Measurements from ENCODE around the gene FBXL19. TPM values are rescaled to one million over a fixed set of nuclear protein-coding genes. Genes with fewer than 3 reads are reported as not detected.
A peak's percentile ranks its signal among the peaks of the same experiment; 100 is the strongest.

Gene FBXL19
- total RNA-seq, 1 donor from 2014 or later: 19.2 TPM

DNA sequence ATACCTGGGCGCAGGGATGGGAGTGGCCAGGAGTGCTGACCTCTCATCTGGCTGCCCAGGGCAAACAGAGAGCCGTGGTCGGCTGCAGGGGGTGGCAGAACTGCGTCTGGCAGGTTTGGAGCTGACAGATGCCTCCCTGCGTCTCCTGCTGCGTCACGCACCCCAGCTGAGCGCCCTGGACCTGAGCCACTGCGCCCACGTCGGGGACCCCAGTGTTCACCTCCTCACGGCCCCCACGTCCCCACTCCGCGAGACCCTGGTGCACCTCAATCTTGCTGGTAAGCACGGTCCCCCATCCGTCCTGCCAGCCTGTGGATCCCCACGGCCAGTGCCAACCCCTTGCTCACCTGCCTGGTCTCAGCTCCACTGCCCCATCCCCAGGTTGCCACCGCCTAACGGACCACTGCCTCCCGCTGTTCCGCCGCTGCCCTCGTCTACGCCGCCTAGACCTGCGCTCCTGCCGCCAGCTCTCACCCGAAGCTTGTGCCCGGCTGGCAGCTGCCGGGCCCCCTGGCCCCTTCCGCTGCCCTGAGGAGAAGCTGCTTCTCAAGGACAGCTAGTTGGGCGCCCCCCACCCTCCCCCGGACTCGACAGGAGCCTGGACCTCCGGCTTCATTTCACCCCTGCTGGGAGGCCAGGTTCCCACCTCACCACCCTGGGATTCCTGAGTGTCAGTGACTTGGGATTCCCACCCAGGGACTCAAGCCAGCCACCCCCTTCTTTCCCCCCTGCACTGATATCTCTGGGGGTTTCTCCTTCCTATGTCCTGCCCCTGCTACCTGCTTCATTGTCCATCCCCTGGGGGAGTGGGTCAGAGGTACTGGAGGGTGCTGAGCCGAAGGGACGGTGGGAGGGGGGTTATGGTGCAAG, 23.5 kb downstream of the FBXL19 start:
- ATAC-seq: no peak

DNA sequence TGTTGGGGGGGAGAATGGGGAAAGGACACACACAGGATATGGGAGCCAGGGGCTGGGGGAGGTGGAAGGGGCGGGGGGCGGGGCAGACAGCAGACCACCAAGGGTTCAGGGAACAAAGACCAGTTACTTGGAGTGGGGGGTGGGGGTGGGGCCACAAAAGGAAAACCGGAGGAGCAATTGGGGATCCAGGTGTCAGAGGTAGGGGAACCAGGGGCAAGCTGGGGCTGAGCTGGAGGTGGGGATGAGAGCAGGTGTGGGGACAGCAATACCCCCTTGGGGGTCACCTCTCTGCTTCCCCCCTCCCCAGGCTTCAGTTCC, 24.1 kb downstream of the FBXL19 start:
- ATAC-seq: no peak

DNA sequence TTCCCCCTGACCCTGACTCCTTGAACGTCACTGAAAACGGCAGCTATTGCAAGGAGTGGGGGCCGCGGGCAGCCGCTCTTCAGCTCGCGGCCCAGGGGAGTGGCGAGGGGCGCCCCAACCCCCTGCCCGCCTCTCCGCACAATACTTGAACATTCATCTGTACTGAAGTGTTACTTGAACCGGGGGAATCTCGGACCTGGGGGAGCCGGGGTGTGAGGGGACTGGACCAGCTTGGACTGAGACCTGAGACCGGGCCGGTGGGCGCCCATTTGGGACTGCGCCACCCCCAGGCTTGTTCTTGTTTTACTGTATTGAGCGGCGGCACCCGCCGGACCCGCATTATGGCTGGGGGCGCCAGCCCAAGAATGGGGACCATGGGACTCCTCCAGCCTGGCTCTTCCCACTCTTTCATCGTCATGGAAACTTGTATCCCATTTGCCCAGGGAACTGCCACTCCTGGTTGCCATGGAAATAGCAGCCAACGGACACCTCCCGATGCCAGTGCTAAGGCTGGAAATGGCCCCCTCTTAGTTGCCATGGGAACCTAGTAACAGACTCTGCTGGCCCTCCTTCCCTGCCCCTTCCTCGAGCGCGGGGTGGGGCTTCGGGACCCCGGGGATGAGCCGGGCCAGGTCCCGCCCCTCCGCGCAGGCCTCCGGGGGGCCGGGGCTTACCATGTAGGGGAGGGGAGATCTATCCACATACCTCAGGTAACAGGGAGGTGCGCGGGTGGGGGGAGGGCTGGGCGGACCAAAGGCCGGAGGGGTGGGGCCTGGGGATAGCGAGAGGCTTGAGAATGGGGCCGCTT, 24.7 kb downstream of the FBXL19 start:
- ATAC-seq: peak; percentile 31

DNA sequence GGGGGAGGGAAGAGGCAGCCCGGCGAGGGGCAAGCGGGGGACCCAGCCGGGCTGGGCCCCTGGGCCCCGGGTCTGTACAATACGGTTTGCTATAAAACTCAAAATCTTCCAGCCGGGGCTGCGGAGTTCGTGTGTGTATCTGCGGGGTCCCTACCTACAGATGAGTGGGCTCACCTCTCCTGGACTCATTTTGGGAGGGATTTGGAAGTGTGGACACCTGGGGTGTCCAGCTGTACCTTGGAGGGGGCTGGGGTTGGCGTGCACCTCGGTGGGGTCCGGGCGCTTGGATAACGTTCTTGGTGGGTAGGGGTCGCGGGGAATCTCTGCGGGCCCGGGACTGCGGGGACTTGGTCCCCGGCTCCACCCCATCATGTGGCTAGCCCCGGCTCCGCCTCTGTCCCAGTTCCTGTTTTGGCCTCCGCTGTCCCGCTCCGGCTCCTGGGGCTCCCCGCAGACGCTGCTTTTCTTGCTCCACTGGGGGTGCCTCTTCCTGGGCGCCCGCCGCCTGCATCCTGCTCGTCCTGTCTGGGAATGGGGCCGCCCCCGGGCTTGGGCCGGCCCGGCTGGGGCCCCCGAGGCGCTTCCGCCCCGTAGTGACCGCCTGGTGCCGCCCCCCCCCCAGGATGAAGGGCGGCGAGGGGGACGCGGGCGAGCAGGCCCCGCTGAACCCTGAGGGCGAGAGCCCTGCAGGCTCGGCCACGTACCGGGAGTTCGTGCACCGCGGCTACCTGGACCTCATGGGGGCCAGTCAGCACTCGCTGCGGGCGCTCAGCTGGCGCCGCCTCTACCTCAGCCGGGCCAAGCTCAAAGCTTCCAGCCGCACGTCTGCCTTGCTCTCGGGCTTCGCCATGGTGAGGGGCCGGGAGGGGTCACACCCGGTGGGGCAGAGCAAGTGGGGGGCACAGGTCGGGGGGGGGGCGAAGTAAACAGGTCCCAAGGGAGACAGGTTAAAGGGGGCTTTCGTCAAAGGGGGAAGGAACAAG, 25.6 kb downstream of the FBXL19 start, which contains the start of gene ORAI3:
Gene ORAI3 (plus strand): TSS at position 402 of the 983 bp plus-strand sequence. CDS start 222 bp downstream, at position 624.
- ATAC-seq: peak; percentile 56

DNA sequence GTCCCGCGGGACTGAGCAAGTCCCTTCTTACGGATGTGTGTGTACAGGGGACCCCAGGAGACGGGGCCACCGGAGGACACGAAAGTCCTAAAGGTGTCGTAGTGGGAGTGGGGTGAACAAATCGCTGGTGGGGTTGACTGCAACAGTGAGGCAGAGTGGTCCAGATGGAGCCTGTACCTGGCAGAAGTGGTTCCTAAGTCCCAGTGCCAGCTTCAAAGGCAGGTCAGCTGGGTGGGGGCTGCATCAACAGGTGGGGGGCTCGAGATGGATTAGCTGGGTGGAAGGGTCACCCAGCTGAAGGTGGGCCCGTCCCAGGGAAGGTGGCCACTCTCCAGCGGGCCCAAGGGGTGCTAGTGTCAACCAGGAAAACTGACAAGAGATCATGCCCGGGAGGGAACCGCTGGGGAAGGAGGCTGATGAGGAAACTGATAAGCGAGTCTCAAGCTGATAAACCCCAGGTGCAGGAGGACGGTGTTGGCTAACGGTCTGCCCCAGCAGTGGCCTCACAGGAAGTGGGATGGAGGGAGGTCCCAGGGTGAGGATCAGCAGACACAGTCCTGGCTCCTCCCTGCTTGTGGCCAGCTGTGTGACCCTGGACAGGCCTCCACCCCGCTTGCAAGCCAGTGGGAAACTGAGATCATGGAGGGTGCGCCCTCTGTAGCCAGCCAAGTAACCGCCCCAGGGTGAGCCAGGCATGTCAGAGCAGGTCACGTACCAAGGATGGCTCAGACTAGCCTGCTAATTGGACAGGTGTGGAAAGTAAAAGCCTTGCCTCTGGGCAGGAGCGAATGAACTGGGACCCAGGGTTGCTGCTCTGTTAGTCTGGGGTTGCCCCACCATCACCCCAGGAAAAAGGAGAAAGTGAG, 26.5 kb downstream of the FBXL19 start:
- peak; percentile 86 for ATAC-seq

DNA sequence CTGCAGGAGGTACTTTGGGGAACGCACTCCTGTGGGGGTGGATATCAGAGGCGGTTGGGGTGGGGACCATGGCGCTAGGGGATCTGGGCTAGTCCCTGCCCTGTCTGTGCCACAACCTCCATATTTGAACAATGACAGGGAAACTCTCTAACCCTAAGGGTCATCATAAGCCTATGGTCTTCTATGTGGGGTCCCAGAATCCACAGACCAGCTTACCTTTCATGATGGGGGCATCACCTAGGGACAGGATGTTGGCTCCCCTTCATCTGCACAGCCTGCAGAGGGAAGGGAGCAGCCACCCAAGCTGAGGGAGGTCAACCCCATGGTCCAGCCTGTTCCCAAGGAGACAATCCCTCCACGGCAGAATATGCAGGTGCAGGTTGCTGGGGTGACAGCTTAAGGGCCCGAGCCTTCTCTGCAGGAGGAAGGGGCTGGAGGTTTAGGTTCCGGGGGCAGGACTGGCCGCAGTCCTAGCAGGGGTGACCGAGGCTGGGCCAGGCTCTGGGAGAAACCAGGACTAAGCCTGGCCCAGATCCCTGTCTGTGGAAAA, 27.2 kb downstream of the FBXL19 start:
- ATAC-seq: no peak

DNA sequence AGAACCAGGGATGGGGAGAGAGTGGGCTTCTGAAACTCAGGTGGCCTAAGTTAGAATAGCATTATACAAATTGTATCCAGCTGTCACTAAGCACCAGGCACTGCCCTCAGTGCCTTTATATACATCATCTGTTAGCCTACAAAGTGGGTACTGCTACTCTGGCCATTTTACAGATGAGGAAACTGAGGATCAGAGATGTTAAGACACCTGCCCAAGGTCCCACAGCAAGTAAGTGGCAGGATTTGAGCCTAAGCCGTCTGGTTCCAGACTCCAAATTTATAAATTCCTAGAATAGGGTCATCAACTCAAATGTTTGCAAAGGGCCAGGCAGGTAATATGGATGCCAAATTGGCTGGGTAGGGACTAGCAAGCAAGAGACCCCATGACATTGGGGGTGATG, 27.8 kb downstream of the FBXL19 start:
- no peak for ATAC-seq

DNA sequence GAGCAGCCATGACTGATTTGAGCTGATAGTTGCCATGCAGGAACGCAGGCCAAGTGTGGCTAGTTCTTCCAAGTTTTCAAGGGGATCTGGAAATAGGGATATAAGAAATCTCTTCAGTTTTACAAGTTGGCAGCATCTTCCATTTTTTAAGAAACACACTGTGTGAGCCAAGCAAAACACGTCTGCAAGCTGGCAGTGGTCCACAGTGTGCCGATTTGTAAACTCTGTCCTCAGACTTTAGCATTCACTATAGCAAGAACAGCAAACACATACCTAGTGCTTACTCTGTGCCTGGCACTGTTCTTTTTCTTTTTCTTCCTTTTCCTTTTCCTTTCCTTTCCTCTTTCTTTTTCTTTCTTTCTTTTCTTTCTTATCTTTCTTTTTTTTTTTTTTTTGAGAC, 28.4 kb downstream of the FBXL19 start:
- no peak for ATAC-seq

DNA sequence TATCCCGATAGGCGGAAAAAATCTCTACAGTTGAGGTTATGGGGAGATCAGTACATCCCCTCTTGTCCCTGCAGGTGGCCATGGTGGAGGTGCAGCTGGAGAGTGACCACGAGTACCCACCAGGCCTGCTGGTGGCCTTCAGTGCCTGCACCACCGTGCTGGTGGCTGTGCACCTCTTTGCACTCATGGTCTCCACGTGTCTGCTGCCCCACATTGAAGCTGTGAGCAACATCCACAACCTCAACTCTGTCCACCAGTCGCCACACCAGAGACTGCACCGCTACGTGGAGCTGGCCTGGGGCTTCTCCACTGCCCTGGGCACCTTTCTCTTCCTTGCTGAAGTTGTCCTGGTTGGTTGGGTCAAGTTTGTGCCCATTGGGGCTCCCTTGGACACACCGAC, 29.7 kb downstream of the FBXL19 start:
- ATAC-seq: no peak

DNA sequence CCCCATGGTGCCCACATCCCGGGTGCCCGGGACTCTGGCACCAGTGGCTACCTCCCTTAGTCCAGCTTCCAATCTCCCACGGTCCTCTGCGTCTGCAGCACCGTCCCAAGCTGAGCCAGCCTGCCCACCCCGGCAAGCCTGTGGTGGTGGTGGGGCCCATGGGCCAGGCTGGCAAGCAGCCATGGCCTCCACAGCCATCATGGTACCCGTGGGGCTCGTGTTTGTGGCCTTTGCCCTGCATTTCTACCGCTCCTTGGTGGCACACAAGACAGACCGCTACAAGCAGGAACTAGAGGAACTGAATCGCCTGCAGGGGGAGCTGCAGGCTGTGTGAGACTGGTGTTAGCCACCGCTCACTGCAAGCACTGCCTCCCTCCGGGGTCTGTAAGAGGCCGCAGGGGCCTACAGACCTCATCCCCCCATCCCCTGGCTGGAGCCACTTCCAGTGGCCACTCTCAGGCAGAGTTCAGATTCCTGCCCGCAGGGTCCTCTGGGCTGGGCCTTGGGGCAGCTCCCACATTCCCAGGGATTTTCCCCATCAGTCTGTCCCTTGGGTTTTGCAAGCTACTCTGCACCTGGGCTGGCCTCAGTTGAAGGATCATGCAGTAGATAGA, 30.2 kb downstream of the FBXL19 start:
- ATAC-seq: no peak

DNA sequence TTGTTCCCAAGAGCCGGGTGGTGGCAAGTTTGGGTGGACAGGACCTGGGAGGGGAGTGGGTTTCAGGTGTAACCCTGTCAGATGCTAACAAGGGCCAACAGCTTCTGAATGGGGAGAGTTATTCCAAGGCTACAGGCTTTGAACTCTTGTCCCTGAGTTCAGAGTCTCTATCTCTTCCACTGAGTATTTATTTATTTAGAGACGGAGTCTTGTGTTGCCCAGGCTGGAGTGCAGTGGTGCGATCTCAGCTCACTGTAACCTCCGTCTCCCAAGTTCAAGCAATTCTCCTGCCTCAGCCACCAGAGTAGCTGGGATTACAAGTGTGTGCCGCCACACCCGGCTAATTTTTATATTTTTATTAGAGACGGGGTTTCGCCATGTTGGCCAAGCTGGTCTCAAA, 31.6 kb downstream of the FBXL19 start:
- ATAC-seq: no peak

DNA sequence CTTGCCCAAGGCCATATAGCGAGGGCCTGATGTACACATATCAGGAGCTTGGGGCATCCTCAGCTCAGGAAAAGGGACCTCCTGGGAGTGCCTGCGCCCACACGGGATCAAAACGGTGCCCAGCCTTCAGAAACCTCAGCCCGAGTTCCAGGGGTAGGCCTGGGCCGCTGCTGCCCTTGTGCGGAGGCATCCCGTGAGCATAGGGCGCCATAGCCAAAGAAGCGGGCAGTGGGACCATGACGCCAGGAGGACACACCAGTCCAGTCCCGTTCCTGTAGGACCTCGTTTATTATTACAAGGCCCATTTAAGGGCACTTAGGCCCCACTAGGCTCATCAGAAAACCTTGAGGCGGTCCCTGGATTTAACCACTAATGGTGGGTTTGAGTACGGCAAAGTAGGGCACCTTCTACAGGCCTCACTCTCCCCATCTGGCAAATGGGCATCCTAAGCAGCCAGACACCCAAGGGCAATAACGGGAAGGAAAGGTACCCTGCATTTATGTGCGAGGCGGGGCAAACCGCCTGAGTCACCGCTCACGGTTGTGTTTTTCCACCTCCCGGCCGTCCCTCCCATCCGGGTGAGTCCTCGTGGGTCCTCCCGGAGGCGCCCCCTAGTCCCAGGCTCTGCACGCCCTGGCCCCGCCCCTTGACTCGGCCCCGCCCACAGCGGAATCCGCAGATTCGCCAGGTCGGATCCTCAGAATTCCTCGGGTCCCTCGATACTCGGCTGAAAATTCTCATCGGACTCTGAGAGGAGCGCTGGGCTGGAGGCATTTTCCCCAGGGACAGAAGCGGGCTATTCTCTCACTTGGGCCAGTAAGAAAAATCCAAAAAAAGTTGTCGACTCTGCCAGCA, 33.5 kb downstream of the FBXL19 start:
- peak; percentile 78 for ATAC-seq

DNA sequence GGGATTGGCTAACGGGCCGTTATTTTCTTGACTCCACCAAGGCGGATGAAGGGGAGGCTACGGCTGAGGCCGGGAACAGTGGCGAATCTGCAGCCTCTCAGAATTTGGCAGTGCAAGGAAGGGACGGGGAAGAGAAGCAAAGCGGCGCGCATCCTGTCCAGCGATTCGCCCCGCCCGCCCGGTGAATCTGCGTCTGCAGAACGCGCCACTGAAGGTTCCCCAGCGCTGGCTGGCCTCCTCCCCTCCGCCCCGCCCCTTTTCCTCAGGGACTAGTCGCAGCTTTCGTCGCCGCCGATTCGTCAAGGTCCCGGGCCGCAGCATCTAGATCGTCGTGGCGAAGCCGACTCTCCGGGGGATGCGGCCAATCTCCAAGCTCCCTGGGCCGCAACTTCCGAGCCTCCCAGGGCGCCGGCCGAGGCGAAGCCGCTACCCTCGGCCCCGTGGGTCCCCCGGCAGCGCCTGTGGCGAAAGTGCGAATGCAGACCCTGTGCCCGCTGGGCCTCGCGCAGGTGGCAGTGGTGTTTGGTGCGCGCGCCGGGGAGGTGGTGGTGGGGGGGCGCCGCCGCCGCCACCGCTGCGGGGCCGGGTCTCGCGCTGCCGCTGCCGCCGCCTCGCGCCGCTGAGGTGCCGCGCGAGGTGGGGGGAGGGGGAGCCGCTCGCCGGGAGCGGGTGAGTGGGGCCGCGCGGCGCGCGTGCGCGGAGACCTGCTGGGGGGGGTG, 34.2 kb downstream of the FBXL19 start, which contains the start of gene SETD1A:
Gene SETD1A (plus strand): TSS at position 299 of the 719 bp plus-strand sequence. CDS start 978 bp downstream, outside the sequence.
- peak; percentile 87 for ATAC-seq

DNA sequence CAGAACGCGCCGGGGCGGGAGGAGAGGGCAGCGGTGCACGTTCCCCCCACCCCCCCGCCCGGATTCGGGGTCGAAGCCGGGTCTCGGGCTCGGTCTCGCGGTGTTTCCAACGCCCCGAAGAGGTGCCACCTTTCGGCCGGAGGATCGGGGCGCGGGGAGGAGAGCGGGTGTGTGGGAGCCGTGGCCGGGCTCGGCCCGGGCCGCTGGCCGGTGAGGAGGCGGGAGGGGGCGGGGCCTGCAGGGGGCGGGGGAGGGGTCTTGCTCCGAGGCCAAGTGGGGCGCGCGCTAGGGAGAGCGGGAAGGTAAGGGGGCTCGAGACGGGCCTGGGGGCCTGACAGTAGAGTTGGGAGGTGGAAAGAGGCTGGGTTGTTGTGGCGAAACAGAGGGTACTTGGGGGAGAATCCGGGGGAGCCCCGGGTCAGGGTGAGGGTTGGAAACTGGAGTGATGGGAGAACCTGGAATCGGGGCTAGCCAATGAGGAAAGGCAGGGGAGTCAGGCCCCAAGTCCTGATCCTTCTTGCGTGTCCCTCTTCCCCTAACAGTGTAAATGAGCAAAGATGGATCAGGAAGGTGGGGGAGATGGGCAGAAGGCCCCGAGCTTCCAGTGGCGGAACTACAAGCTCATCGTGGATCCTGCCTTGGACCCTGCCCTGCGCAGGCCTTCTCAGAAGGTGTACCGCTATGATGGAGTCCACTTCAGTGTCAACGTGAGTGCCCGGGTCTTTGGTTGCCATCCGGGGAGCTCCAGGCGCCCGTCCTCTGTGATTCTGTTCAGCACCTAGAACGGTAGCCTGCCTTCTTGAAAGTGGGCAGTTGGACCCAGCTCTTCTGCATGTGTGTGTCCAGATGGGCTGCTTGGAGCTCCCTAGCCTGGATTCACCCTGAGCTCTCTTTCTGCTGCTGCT, 35.1 kb downstream of the FBXL19 start:
- no peak for ATAC-seq

DNA sequence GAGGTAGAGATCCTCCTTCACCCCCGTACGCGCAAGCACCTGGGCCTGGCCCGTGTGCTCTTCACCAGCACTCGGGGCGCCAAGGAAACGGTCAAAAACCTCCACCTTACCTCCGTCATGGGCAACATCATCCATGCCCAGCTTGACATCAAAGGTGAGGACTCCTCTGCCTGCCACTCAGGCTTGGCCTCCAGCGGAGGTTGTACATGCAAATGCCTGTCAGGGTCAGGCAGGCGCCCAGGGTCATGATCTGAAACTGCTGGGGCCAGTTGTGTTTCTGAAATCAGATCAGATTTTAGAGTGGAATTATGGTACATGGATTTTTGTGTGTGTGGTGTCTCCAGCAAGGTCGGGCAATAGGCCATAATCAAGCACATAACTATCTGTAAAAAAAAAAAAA, 38.0 kb downstream of the FBXL19 start:
- ATAC-seq: no peak

DNA sequence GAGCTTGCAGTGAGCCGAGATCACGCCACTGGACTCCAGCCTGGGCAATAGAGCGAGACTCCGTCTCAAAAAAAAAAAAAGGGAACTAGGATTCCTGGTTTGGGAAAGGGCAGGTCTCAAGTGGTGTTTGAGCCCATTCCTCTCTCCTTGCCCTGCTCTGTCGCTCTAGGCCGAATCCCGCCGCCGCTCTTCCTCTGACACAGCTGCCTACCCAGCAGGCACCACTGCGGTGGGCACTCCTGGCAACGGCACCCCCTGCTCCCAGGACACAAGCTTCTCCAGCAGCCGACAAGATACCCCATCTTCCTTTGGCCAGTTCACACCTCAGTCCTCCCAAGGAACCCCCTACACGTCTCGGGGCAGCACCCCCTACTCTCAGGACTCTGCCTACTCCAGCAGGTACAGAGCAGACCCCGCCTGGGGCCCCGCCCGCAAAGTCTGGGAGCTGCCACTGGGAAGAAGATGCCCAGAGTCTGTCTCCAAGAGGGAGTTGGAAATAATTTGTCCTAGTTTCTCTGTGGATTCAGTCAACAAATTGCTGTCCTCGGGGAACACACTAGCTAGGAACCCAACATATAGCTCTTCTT, 40.6 kb downstream of the FBXL19 start:
- ATAC-seq: no peak

DNA sequence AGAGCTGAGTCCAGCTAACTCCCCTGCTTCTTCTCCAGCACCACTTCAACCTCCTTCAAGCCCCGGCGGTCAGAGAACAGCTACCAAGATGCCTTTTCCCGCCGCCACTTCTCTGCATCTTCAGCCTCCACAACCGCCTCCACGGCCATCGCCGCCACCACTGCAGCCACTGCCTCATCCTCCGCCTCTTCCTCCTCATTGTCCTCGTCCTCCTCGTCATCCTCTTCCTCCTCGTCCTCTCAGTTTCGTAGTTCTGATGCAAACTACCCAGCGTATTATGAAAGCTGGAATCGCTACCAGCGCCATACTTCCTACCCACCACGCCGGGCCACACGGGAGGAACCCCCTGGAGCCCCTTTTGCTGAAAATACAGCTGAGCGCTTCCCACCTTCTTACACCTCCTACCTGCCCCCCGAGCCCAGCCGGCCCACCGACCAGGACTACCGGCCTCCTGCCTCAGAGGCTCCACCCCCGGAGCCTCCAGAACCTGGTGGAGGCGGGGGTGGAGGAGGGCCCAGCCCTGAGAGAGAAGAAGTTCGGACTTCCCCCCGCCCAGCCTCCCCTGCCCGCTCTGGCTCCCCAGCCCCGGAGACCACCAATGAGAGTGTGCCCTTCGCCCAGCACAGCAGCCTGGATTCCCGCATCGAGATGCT, 41.3 kb downstream of the FBXL19 start:
- no peak for ATAC-seq
